HepG2 (cell line): Measurements from ENCODE around the gene PSAPL1. TPM values are rescaled to one million over a fixed set of nuclear protein-coding genes. Genes with fewer than 3 reads are reported as not detected.
A peak's percentile ranks its signal among the peaks of the same experiment; 100 is the strongest.

ENCODE experiments used
- ATAC-seq: fragments of 200-7000 bp; cut with Tn5 transposase; 3 replicates; pipeline ENCODE4 v1.9.1; 2020; ENCODE audit warnings: mild to moderate bottlenecking, moderate library complexity
- BruUV-seq: library from RNA; stranded (reverse); fragments of 400-500 nt; replicated peaks from 2 replicates; lab custom pipeline; 2021; lab: Mats Ljungman, UMichigan
- CTCF ChIA-PET: fragments of 300-600 bp; formaldehyde crosslinking; extraction: SDS; loops from one replicate; lab custom pipeline; 2021; ENCODE audit warnings: low total read pairs, inconsistent platforms, low intra/inter-chr PET ratio; lab: Yijun Ruan, JAX
- POLR2A ChIA-PET: fragments of 350-600 bp; sonication (Branson Sonifier 250); formaldehyde crosslinking; loops from one replicate; lab custom pipeline; 2020; ENCODE audit warnings: antibody characterized with exemption, inconsistent platforms; lab: Yijun Ruan, JAX
- DNase-seq: peaks from one replicate; pipeline ENCODE4 v3.0.0-alpha.2; 2015; ENCODE audit warnings: low spot score
- FAIRE-seq: peaks from 3 replicates; lab custom pipeline; 2011; peaks lifted over from hg19 to GRCh38; lab: Jason Lieb, UNC
- H2AFZ ChIP-seq: one replicate; pipeline ENCODE4 v1.6.1; 2011; ENCODE audit warnings: low read length, inconsistent platforms
- H3K27ac ChIP-seq: fragments of 300-600 bp; 3 replicates; pipeline ENCODE4 v1.8.0; 2011; ENCODE audit warnings: mixed run types, mild to moderate bottlenecking, mixed read lengths, low read length, inconsistent platforms; ENCODE audit not compliant: insufficient read depth; ENCODE audit errors: extremely low read length
- H3K27me3 ChIP-seq, 2 experiments: fragments of 200-600 bp in 1 of 2; 2 replicates in 1 of 2; 3 replicates in 1 of 2; pipeline versions ENCODE4 v1.6.0 to v1.8.0; 2011; ENCODE audit warnings: low read length in 2 of 2, mild to moderate bottlenecking in 2 of 2, moderate library complexity in 2 of 2, inconsistent platforms in 1 of 2; ENCODE audit not compliant: insufficient read depth in 2 of 2, control insufficient read depth in 1 of 2
- H3K36me3 ChIP-seq, 2 experiments: fragments of 200-600 bp in 1 of 2; replicated peaks in 1 of 2; 2 replicates in 1 of 2; 3 replicates in 1 of 2; pipeline versions ENCODE4 v1.5.1 to v1.8.0; 2011; ENCODE audit warnings: low read length in 2 of 2, inconsistent platforms in 1 of 2; ENCODE audit not compliant: insufficient read depth in 2 of 2, control insufficient read depth in 1 of 2
- H3K4me1 ChIP-seq: 2 replicates; pipeline ENCODE4 v1.5.1; 2012; ENCODE audit warnings: low read length, inconsistent platforms; ENCODE audit not compliant: insufficient read depth
- H3K4me2 ChIP-seq: 2 replicates; pipeline ENCODE4 v1.6.0; 2011; ENCODE audit warnings: low read depth, low read length, inconsistent platforms
- H3K4me3 ChIP-seq, 3 experiments: fragments of 200-600 bp in 1 of 3; sonication (generic), shearing (Covaris generic) in 1 of 3; replicated peaks in 1 of 3; 2 replicates each; pipeline ENCODE4 v1.5.1; 2011 to 2016; ENCODE audit warnings: low read length in 3 of 3, inconsistent platforms in 2 of 3, low read depth in 2 of 3, mild to moderate bottlenecking in 2 of 3, control low read depth in 1 of 3, mixed read lengths in 1 of 3; ENCODE audit not compliant: insufficient read depth in 1 of 3
- H3K79me2 ChIP-seq: one replicate; pipeline ENCODE4 v1.6.1; 2011; ENCODE audit warnings: low read length, inconsistent platforms; ENCODE audit not compliant: insufficient read depth
- H3K9ac ChIP-seq: 2 replicates; pipeline ENCODE4 v1.6.0; 2011; ENCODE audit warnings: mild to moderate bottlenecking, low read depth, low read length, inconsistent platforms; ENCODE audit not compliant: insufficient read depth
- H3K9me3 ChIP-seq: 2 replicates; pipeline ENCODE4 v1.5.1; 2012; ENCODE audit warnings: mild to moderate bottlenecking, low read length
- H4K20me1 ChIP-seq: 2 replicates; pipeline ENCODE4 v1.6.0; 2011; ENCODE audit warnings: inconsistent platforms, mild to moderate bottlenecking, low read length, moderate library complexity; ENCODE audit not compliant: insufficient read depth
- ARNT ChIP-seq: fragments of 450-650 bp; IDR thresholded peaks from 2 replicates; pipeline ENCODE4 v1.6.1; 2017
- ATF7 ChIP-seq, 2 experiments: fragments of 450-650 bp in 1 of 2; sonication (generic) in 1 of 2; formaldehyde crosslinking in 1 of 2; IDR thresholded peaks; 2 replicates each; pipeline versions ENCODE4 v1.4.0 to v1.6.1; 2016 to 2020; ENCODE audit warnings: antibody characterized with exemption in 1 of 2, mild to moderate bottlenecking in 1 of 2, missing genetic modification reagents in 1 of 2
- DMAP1 ChIP-seq: IDR thresholded peaks from 2 replicates; pipeline ENCODE4 v1.6.1; 2016
- NBN ChIP-seq: fragments of 450-650 bp; conservative IDR thresholded peaks from 2 replicates; pipeline ENCODE4 v1.6.1; 2017
- NONO ChIP-seq, 2 experiments: fragments of 450-650 bp in 1 of 2; sonication (generic) in 1 of 2; formaldehyde crosslinking in 1 of 2; IDR thresholded peaks in 1 of 2; conservative IDR thresholded peaks in 1 of 2; 2 replicates each; pipeline versions ENCODE4 v1.6.1 to v1.8.0; 2017 to 2022; ENCODE audit warnings: mild to moderate bottlenecking in 1 of 2, missing genetic modification reagents in 1 of 2, moderate library complexity in 1 of 2
- PLRG1 ChIP-seq: fragments of 450-650 bp; conservative IDR thresholded peaks from 2 replicates; pipeline ENCODE4 v1.6.1; 2016
- RAD51 ChIP-seq: fragments of 450-650 bp; IDR thresholded peaks from 2 replicates; pipeline ENCODE4 v1.6.1; 2016; ENCODE audit warnings: borderline replicate concordance
- SOX6 ChIP-seq, 2 experiments: fragments of 450-650 bp in 1 of 2; sonication (generic) in 1 of 2; formaldehyde crosslinking in 1 of 2; IDR thresholded peaks; 2 replicates each; pipeline versions ENCODE4 v1.4.0 to v1.6.1; 2017 to 2020; ENCODE audit warnings: antibody characterized with exemption in 1 of 2, mild to moderate bottlenecking in 1 of 2, missing genetic modification reagents in 1 of 2
- THAP11 ChIP-seq: IDR thresholded peaks from 2 replicates; pipeline ENCODE4 v1.6.1; 2016; ENCODE audit warnings: missing biosample characterization, missing genetic modification reagents
- ZKSCAN1 ChIP-seq: fragments of 150-350 bp; IDR thresholded peaks from 2 replicates; pipeline ENCODE4 v1.6.1; 2014; ENCODE audit warnings: low read length
- ZNF282 ChIP-seq: fragments of 450-650 bp; IDR thresholded peaks from 2 replicates; pipeline ENCODE4 v1.6.1; 2018; ENCODE audit not compliant: partially characterized antibody
- ZNF788 ChIP-seq: sonication (generic); formaldehyde crosslinking; IDR thresholded peaks from 2 replicates; pipeline ENCODE4 v1.5.0; 2020; ENCODE audit warnings: mild to moderate bottlenecking, missing genetic modification reagents, borderline replicate concordance
- WGBS: methylation state at CpG from one replicate; pipeline ENCODE4 v1.1.6; 2017; ENCODE audit warnings: low lambda C conversion rate; 5-methylcytosine and 5-hydroxymethylcytosine counted together
- in situ Hi-C: cut with HindIII; loops from 2 replicates; pipeline ENCODE4 v1.10.0; 2017; ENCODE audit warnings: low pct_unique_long_range_greater_than_20kb; ENCODE audit not compliant: extremely low pct_ligation_motif_present
- intact Hi-C: fragments of 100-400 bp; cut with micrococcal nuclease; formaldehyde crosslinking; loops from one replicate; pipeline ENCODE4 v1.10.0; 2022; ENCODE audit not compliant: unreplicated experiment
- polyA plus RNA-seq, 8 experiments: library from polyadenylated mRNA; depleted of rRNA in 3 of 8; stranded (reverse) in 7 of 8; unstranded in 1 of 8; fragments of >200 nt; fragmentation: Illumina TruSeq in 4 of 8; extraction: Trizol in 4 of 8; gene quantifications; 2 replicates each; pipeline versions ENCODE4 v1.2.1 to v1.2.3, GENCODE V29; 2011 to 2016; ENCODE audit warnings: low read depth in 4 of 8, missing spikeins in 1 of 8, mixed read lengths in 1 of 8; ENCODE audit not compliant: insufficient read depth in 1 of 8
- total RNA-seq, 5 experiments: library from RNA; depleted of rRNA; stranded (reverse); fragments of >200 nt; fragmentation: Illumina TruSeq; extraction: Trizol; gene quantifications; 2 replicates each; pipeline ENCODE4 v1.2.3, GENCODE V29; 2016; ENCODE audit warnings: low read depth in 1 of 5

Gene PSAPL1
- total and polyA plus RNA-seq, 2 of the 13 experiments (the other 11 are each of a cell fraction or from before 2014, with no cell fraction given) = 0.02 to 0.16 TPM

DNA sequence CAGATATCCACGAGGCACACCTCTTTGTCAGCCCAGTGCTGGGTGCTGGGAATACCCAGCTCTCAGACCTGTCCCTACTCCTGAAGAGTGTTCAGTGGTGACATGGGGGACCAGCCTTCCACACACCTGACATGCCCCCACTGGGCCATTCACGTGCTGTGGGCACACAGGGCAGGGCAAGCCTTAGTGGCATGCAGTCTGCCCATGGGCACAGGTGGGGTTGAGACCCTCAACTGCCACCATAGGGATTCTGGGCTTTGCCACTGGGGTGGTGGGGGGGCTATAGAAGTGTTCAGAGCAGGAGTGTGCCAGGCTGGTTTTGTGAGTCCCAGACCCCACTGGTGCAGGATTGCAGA is 16.7 kb upstream of the PSAPL1 start:
- no peak for ATAC-seq
- no peak overlapping the region for H3K4me3 ChIP-seq
- WGBS = 0% methylated on average over 1 of the region's 2 CpGs
- no peaks in the 10 kb centered on the region for H3K79me2 ChIP-seq
- H3K4me2 ChIP-seq = no peak overlapping the region
- TF ChIP-seq THAP11 (CRISPR knock-in tag) = no peak
- no peak overlapping the region for H3K9ac ChIP-seq
- DNase-seq = no peak
- no peaks in the 10 kb centered on the region for H4K20me1 ChIP-seq
- no TSS peak for BruUV-seq
- H2AFZ ChIP-seq = no peak overlapping the region
- CTCF ChIA-PET = no interaction called here
- POLR2A ChIA-PET = no interaction called here
- no peak overlapping the region for H3K27ac ChIP-seq
- no peak for FAIRE-seq
- no peaks in the 10 kb centered on the region for H3K36me3 ChIP-seq
- intact Hi-C loops = no loop called here
- peaks cover 0 to 9% of the 10 kb centered on the region in 2 experiments; a peak in 2 of 5 replicates for H3K27me3 ChIP-seq
- H3K4me1 ChIP-seq = no peaks in the 10 kb centered on the region
- H3K9me3 ChIP-seq = no peaks in the 10 kb centered on the region
- in situ Hi-C loops = no loop called here

DNA sequence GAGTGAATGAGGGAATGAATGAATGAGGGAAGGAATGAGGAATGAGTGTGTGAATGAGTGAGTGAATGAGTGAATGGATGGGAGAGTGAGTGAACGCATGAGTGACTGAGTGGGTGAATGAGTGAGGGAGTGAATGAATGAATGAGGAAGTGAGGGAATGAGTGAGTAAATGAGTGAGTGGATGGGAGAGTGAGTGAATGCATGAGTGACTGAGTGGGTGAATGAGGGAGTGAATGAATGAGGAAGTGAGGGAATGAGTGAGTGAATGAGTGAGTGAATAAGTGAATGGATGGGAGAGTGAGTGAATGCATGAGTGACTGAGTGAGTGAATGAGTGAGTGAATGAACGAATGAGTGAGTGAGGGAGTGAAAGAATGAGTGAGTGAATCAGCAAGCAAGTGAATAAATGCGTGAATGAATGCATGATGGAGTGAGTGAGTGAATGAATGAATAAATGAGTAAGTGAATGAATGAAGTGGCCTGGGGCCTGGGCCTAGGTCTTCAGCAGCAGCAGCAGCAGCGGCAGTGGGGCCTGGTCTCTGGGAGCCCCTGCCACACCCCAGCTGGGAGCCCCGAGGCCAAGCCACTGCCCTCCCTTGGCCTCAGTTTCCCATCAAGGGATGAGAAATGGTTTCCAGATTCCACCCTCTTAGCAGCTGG is 16.2 kb upstream of the PSAPL1 start:
- Histone ChIP-seq H3K27me3 (peaks cover 0 to 10% of the 10 kb centered on the region in 2 experiments; a peak in 2 of 5 replicates), H3K9ac (no peak overlapping the region), H3K27ac (no peak overlapping the region), H3K79me2 (no peaks in the 10 kb centered on the region), H3K36me3 (no peaks in the 10 kb centered on the region), H3K4me2 (no peak overlapping the region), H3K4me1 (no peaks in the 10 kb centered on the region), H3K9me3 (no peaks in the 10 kb centered on the region), H4K20me1 (no peaks in the 10 kb centered on the region), H3K4me3 (no peak overlapping the region), H2AFZ (no peak overlapping the region)
- ChIA-PET CTCF (no interaction called here), POLR2A (no interaction called here)
- in situ Hi-C loops = no loop called here
- 0 out of 2 replicates have a peak, but pooled peaks have one; percentile 47 for TF ChIP-seq ARNT
- no peak for TF ChIP-seq ZNF788 (CRISPR knock-in tag)
- TF ChIP-seq NBN = 0 out of 2 replicates have a peak, but pooled peaks have one; percentile 81
- TF ChIP-seq NONO (IDR thresholded peaks at IDR 0.05) = 0 out of 2 replicates have a peak, but pooled peaks have one; percentile 50
- TF ChIP-seq NONO (CRISPR knock-in tag; conservative IDR thresholded peaks at IDR 0.05) = no peak
- TF ChIP-seq ZKSCAN1 = no peak
- peak; percentile 95 for TF ChIP-seq ZNF282
- 0 out of 2 replicates have a peak, but pooled peaks have one; percentile 22 for TF ChIP-seq RAD51
- TF ChIP-seq DMAP1 (CRISPR knock-in tag) = no peak
- TF ChIP-seq PLRG1 = 0 out of 2 replicates have a peak, but pooled peaks have one; percentile 30
- TF ChIP-seq ATF7 (IDR thresholded peaks at IDR 0.05) = 0 out of 2 replicates have a peak, but pooled peaks have one; percentile 20
- no peak for TF ChIP-seq ATF7 (CRISPR knock-in tag; IDR thresholded peaks at IDR 0.05)
- peak; percentile 88; the same call in 1 of the 2 replicates for TF ChIP-seq SOX6 (IDR thresholded peaks at IDR 0.05)
- TF ChIP-seq SOX6 (CRISPR knock-in tag; IDR thresholded peaks at IDR 0.05) = no peak
- WGBS = 18% methylated on average over 5 of the region's 5 CpGs
- no peak for ATAC-seq
- DNase-seq = no peak
- intact Hi-C loops = no loop called here
- no peak for FAIRE-seq
- BruUV-seq = no TSS peak
